ENCODE results near the gene NCBP3. TPM values are rescaled to one million over a fixed set of nuclear protein-coding genes. Genes with fewer than 3 reads are reported as not detected.

Gene NCBP3
- total RNA-seq, 1 donor, result 21.4 TPM

GRCh38 chr17:3888343-3889171 lies 42.5 kb upstream of the NCBP3 start:
- Histone ChIP-seq H3K36me3 (ENCODE audit: insufficient read depth, low read length) (peaks cover 10% of the 10 kb centered on the region), H3K4me1 (ENCODE audit: insufficient read depth, low read length) (peaks cover 54% of the 10 kb centered on the region), H3K4me2 (ENCODE audit: insufficient read depth, low read length) (no peak overlapping the region), H3K4me3 (ENCODE audit: insufficient read depth, low read length) (no peak overlapping the region), H3K27me3 (ENCODE audit: insufficient read depth, low read length) (no peaks in the 10 kb centered on the region), H3K9me3 (ENCODE audit: low read depth, low read length) (no peaks in the 10 kb centered on the region), H4K20me1 (ENCODE audit: insufficient read depth, low read length) (no peaks in the 10 kb centered on the region), H3K79me2 (ENCODE audit: insufficient read depth, low read length) (peaks cover 31% of the 10 kb centered on the region), H3K27ac (ENCODE audit: low read depth, low read length) (peak overlapping the region; percentile 95), H2AFZ (ENCODE audit: low read length) (peak overlapping the region; percentile 7)
- peak; percentile 98 for DNase-seq (ENCODE audit: insufficient read length, low spot score, missing footprints)
- no peak for TF ChIP-seq CTCF (IDR thresholded peaks at IDR 0.05; ENCODE audit: extremely low read depth, low read depth, low read length)

- Histone ChIP-seq H3K4me3 (ENCODE audit: insufficient read depth, low read length) (no peak overlapping the region), H3K27me3 (ENCODE audit: insufficient read depth, low read length) (no peaks in the 10 kb centered on the region), H3K4me2 (ENCODE audit: insufficient read depth, low read length) (no peak overlapping the region), H4K20me1 (ENCODE audit: insufficient read depth, low read length) (no peaks in the 10 kb centered on the region), H3K27ac (ENCODE audit: low read depth, low read length) (peak overlapping the region; percentile 73), H2AFZ (ENCODE audit: low read length) (peak overlapping the region; percentile 7), H3K9me3 (ENCODE audit: low read depth, low read length) (no peaks in the 10 kb centered on the region), H3K79me2 (ENCODE audit: insufficient read depth, low read length) (peaks cover 31% of the 10 kb centered on the region), H3K4me1 (ENCODE audit: insufficient read depth, low read length) (peaks cover 50% of the 10 kb centered on the region), H3K36me3 (ENCODE audit: insufficient read depth, low read length) (peaks cover 18% of the 10 kb centered on the region)
- no peak for TF ChIP-seq CTCF (IDR thresholded peaks at IDR 0.05; ENCODE audit: extremely low read depth, low read depth, low read length)
- no peak for DNase-seq (ENCODE audit: insufficient read length, low spot score, missing footprints)
Observed at GRCh38 chr17:3887804-3888203, 41.8 kb upstream of the NCBP3 start.

- H3K27ac ChIP-seq (ENCODE audit: low read depth, low read length), result peak overlapping the region; percentile 73
Observed at GRCh38 chr17:3887394-3887793, 41.3 kb upstream of the NCBP3 start.

More at GRCh38 chr17:3887394-3887793, 41.3 kb upstream of the NCBP3 start:
- Histone ChIP-seq H3K36me3 (ENCODE audit: insufficient read depth, low read length) (peaks cover 22% of the 10 kb centered on the region), H3K79me2 (ENCODE audit: insufficient read depth, low read length) (peaks cover 31% of the 10 kb centered on the region), H3K4me2 (ENCODE audit: insufficient read depth, low read length) (no peak overlapping the region), H3K4me3 (ENCODE audit: insufficient read depth, low read length) (no peak overlapping the region), H3K4me1 (ENCODE audit: insufficient read depth, low read length) (peaks cover 50% of the 10 kb centered on the region), H3K9me3 (ENCODE audit: low read depth, low read length) (no peaks in the 10 kb centered on the region), H2AFZ (ENCODE audit: low read length) (no peak overlapping the region), H3K27me3 (ENCODE audit: insufficient read depth, low read length) (no peaks in the 10 kb centered on the region), H4K20me1 (ENCODE audit: insufficient read depth, low read length) (no peaks in the 10 kb centered on the region)
- TF ChIP-seq CTCF (IDR thresholded peaks at IDR 0.05; ENCODE audit: extremely low read depth, low read depth, low read length), result no peak
- DNase-seq (ENCODE audit: insufficient read length, low spot score, missing footprints), result peak; percentile 84

Data from osteoblast (primary cell).